HepG2 (cell line): ENCODE measurements around the gene SLC25A11. TPM values are rescaled to one million over a fixed set of nuclear protein-coding genes. Genes with fewer than 3 reads are reported as not detected.

Source experiments
- ATAD3A ChIP-seq: sonication (generic); formaldehyde crosslinking; IDR thresholded peaks from 2 replicates; pipeline ENCODE4 v1.4.0; 2020; ENCODE audit warnings: missing genetic modification reagents
- GABPB1 ChIP-seq: IDR thresholded peaks from 2 replicates; pipeline ENCODE4 v1.6.1; 2016; ENCODE audit warnings: mild to moderate bottlenecking, missing genetic modification reagents, moderate library complexity, missing compliant biosample characterization
- MXI1 ChIP-seq: IDR thresholded peaks from 3 replicates; pipeline ENCODE4 v1.6.1; 2012; ENCODE audit warnings: low read depth, low read length, inconsistent platforms, borderline replicate concordance
- SRY ChIP-seq: sonication (generic); formaldehyde crosslinking; IDR thresholded peaks from 2 replicates; pipeline ENCODE4 v1.8.0; 2022; ENCODE audit warnings: mild to moderate bottlenecking, missing genetic modification reagents
- ZFP90 ChIP-seq: sonication (generic); formaldehyde crosslinking; IDR thresholded peaks from 2 replicates; pipeline ENCODE4 v1.8.0; 2022; ENCODE audit warnings: missing genetic modification reagents, mild to moderate bottlenecking, inconsistent platforms, borderline replicate concordance
- ZNF230 ChIP-seq: sonication (generic); formaldehyde crosslinking; IDR thresholded peaks from 2 replicates; pipeline ENCODE4 v1.4.0; 2020; ENCODE audit warnings: mild to moderate bottlenecking, missing genetic modification reagents
- ZNF546 ChIP-seq: sonication (generic); formaldehyde crosslinking; conservative IDR thresholded peaks from 2 replicates; pipeline ENCODE4 v1.8.1; 2023; ENCODE audit warnings: mild to moderate bottlenecking, missing genetic modification reagents
- ZNF780A ChIP-seq: sonication (generic); formaldehyde crosslinking; IDR thresholded peaks from 2 replicates; pipeline ENCODE4 v1.8.0; 2022; ENCODE audit warnings: mild to moderate bottlenecking, missing genetic modification reagents, moderate library complexity
- polyA plus RNA-seq, 8 experiments: library from polyadenylated mRNA; depleted of rRNA in 3 of 8; stranded (reverse) in 7 of 8; unstranded in 1 of 8; fragments of >200 nt; fragmentation: Illumina TruSeq in 4 of 8; extraction: Trizol in 4 of 8; gene quantifications; 2 replicates each; pipeline versions ENCODE4 v1.2.1 to v1.2.3, GENCODE V29; 2011 to 2016; ENCODE audit warnings: low read depth in 4 of 8, missing spikeins in 1 of 8, mixed read lengths in 1 of 8; ENCODE audit not compliant: insufficient read depth in 1 of 8
- total RNA-seq, 5 experiments: library from RNA; depleted of rRNA; stranded (reverse); fragments of >200 nt; fragmentation: Illumina TruSeq; extraction: Trizol; gene quantifications; 2 replicates each; pipeline ENCODE4 v1.2.3, GENCODE V29; 2016; ENCODE audit warnings: low read depth in 1 of 5
- TF ChIP-seq, protein P1 (sequence below): sonication (generic); formaldehyde crosslinking; IDR thresholded peaks from 2 replicates; pipeline ENCODE4 v1.4.0; 2020; ENCODE audit warnings: missing genetic modification reagents, low read depth, mild to moderate bottlenecking, borderline replicate concordance
- TF ChIP-seq, protein P2 (sequence below): sonication (generic); formaldehyde crosslinking; IDR thresholded peaks from 2 replicates; pipeline ENCODE4 v1.5.1; 2020; ENCODE audit warnings: mild to moderate bottlenecking, missing genetic modification reagents, moderate library complexity
- TF ChIP-seq, protein P3 (sequence below), 2 experiments: IDR thresholded peaks; 2 replicates each; pipeline ENCODE4 v1.6.1; 2011 to 2012; ENCODE audit warnings: low read length in 2 of 2, borderline replicate concordance in 1 of 2, low read depth in 1 of 2, mild to moderate bottlenecking in 1 of 2, moderate library complexity in 1 of 2
- TF ChIP-seq, protein P4 (sequence below): sonication (generic); formaldehyde crosslinking; conservative IDR thresholded peaks from 2 replicates; pipeline ENCODE4 v1.5.0; 2020; ENCODE audit warnings: missing genetic modification reagents
- TF ChIP-seq, protein P5 (sequence below): sonication (generic); formaldehyde crosslinking; IDR thresholded peaks from 2 replicates; pipeline ENCODE4 v1.4.0; 2020; ENCODE audit warnings: low read depth, mild to moderate bottlenecking, missing genetic modification reagents
- TF ChIP-seq, protein P6 (sequence below): sonication (generic); formaldehyde crosslinking; IDR thresholded peaks from 2 replicates; pipeline ENCODE4 v1.8.0; 2022; ENCODE audit warnings: mild to moderate bottlenecking, missing genetic modification reagents; ENCODE audit not compliant: insufficient replicate concordance

Gene SLC25A11
- total and polyA plus RNA-seq, 2 of the 13 experiments (the other 11 are each of a cell fraction or from before 2014, with no cell fraction given): 35.4 to 47.2 TPM

DNA sequence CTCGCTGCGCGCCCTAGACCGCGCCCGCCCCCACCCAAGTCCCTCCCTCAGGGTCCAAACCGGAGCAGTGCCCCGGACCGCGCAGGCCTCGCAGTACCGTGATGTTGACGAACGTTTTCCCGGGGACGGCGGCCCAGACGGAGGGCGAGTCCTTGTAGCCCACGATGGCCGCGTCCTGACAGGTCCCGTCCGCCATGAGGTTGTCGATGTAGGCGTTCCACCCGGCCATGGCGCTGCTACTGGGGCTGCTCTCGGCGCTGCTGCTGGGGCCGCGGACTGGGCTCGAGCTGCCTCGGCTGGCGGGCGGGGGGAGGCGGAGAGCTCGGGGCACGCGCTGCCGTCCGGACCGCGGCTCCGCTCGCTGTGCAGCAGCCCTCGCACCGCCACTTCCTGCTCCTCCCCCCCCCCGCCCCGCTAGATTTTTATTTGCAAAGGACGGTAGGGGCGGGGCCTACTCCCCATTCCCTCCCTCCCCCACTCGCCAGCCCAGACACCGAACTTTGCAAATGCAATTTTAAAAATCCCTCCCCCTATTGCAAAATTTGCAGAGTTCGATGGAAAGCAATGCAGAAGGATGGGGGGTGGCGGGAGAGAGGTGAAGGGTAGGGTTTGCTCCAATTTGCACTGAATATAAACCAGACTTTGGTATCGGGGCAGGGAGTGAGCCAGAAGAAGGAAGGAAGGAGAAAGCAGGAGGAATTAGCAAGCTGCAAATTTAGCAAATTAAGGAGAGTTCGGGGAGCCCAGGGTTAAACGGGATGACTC lies 8.5 kb upstream of the SLC25A11 start, which contains the start of gene PFN1 (continued):
- TF ChIP-seq ZNF780A (CRISPR knock-in tag) (0 out of 2 replicates have a peak, but pooled peaks have one; percentile 14), SRY (CRISPR knock-in tag) (peak; percentile 85; the same call in 1 of the 2 replicates), ZNF546 (CRISPR knock-in tag) (no peak), ATAD3A (no peak), ZNF230 (no peak), ZFP90 (peak; percentile 22; the same call in 1 of the 2 replicates), MXI1 (0 out of 3 replicates have a peak, but pooled peaks have one; percentile 25), GABPB1 (CRISPR knock-in tag) (peak; percentile 53; the same call in 1 of the 2 replicates)
- TF ChIP-seq, protein P1, sequence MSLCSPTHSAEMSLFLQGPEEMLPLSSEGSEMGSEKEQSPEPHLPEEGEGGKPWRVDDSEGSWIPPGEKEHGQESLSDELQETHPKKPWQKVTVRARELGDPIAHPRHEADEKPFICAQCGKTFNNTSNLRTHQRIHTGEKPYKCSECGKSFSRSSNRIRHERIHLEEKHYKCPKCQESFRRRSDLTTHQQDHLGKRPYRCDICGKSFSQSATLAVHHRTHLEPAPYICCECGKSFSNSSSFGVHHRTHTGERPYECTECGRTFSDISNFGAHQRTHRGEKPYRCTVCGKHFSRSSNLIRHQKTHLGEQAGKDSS (CRISPR knock-in tag): 0 out of 2 replicates have a peak, but pooled peaks have one; percentile 45
- TF ChIP-seq, protein P2, sequence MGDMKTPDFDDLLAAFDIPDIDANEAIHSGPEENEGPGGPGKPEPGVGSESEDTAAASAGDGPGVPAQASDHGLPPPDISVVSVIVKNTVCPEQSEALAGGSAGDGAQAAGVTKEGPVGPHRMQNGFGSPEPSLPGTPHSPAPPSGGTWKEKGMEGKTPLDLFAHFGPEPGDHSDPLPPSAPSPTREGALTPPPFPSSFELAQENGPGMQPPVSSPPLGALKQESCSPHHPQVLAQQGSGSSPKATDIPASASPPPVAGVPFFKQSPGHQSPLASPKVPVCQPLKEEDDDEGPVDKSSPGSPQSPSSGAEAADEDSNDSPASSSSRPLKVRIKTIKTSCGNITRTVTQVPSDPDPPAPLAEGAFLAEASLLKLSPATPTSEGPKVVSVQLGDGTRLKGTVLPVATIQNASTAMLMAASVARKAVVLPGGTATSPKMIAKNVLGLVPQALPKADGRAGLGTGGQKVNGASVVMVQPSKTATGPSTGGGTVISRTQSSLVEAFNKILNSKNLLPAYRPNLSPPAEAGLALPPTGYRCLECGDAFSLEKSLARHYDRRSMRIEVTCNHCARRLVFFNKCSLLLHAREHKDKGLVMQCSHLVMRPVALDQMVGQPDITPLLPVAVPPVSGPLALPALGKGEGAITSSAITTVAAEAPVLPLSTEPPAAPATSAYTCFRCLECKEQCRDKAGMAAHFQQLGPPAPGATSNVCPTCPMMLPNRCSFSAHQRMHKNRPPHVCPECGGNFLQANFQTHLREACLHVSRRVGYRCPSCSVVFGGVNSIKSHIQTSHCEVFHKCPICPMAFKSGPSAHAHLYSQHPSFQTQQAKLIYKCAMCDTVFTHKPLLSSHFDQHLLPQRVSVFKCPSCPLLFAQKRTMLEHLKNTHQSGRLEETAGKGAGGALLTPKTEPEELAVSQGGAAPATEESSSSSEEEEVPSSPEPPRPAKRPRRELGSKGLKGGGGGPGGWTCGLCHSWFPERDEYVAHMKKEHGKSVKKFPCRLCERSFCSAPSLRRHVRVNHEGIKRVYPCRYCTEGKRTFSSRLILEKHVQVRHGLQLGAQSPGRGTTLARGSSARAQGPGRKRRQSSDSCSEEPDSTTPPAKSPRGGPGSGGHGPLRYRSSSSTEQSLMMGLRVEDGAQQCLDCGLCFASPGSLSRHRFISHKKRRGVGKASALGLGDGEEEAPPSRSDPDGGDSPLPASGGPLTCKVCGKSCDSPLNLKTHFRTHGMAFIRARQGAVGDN: peak; percentile 66
- TF ChIP-seq, protein P3, sequence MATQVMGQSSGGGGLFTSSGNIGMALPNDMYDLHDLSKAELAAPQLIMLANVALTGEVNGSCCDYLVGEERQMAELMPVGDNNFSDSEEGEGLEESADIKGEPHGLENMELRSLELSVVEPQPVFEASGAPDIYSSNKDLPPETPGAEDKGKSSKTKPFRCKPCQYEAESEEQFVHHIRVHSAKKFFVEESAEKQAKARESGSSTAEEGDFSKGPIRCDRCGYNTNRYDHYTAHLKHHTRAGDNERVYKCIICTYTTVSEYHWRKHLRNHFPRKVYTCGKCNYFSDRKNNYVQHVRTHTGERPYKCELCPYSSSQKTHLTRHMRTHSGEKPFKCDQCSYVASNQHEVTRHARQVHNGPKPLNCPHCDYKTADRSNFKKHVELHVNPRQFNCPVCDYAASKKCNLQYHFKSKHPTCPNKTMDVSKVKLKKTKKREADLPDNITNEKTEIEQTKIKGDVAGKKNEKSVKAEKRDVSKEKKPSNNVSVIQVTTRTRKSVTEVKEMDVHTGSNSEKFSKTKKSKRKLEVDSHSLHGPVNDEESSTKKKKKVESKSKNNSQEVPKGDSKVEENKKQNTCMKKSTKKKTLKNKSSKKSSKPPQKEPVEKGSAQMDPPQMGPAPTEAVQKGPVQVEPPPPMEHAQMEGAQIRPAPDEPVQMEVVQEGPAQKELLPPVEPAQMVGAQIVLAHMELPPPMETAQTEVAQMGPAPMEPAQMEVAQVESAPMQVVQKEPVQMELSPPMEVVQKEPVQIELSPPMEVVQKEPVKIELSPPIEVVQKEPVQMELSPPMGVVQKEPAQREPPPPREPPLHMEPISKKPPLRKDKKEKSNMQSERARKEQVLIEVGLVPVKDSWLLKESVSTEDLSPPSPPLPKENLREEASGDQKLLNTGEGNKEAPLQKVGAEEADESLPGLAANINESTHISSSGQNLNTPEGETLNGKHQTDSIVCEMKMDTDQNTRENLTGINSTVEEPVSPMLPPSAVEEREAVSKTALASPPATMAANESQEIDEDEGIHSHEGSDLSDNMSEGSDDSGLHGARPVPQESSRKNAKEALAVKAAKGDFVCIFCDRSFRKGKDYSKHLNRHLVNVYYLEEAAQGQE (IDR thresholded peaks at IDR 0.05; ENCODE audit: borderline replicate concordance in 1 of 2, low read depth in 1 of 2, low read length in 2 of 2): peak in 1 of 2 experiments; percentile 44; a peak in 1 of 4 replicates
- TF ChIP-seq, protein P4, sequence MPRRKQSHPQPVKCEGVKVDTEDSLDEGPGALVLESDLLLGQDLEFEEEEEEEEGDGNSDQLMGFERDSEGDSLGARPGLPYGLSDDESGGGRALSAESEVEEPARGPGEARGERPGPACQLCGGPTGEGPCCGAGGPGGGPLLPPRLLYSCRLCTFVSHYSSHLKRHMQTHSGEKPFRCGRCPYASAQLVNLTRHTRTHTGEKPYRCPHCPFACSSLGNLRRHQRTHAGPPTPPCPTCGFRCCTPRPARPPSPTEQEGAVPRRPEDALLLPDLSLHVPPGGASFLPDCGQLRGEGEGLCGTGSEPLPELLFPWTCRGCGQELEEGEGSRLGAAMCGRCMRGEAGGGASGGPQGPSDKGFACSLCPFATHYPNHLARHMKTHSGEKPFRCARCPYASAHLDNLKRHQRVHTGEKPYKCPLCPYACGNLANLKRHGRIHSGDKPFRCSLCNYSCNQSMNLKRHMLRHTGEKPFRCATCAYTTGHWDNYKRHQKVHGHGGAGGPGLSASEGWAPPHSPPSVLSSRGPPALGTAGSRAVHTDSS: 0 out of 2 replicates have a peak, but pooled peaks have one; percentile 20
- TF ChIP-seq, protein P5, sequence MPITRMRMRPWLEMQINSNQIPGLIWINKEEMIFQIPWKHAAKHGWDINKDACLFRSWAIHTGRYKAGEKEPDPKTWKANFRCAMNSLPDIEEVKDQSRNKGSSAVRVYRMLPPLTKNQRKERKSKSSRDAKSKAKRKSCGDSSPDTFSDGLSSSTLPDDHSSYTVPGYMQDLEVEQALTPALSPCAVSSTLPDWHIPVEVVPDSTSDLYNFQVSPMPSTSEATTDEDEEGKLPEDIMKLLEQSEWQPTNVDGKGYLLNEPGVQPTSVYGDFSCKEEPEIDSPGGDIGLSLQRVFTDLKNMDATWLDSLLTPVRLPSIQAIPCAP (CRISPR knock-in tag): no peak
- TF ChIP-seq, protein P6, sequence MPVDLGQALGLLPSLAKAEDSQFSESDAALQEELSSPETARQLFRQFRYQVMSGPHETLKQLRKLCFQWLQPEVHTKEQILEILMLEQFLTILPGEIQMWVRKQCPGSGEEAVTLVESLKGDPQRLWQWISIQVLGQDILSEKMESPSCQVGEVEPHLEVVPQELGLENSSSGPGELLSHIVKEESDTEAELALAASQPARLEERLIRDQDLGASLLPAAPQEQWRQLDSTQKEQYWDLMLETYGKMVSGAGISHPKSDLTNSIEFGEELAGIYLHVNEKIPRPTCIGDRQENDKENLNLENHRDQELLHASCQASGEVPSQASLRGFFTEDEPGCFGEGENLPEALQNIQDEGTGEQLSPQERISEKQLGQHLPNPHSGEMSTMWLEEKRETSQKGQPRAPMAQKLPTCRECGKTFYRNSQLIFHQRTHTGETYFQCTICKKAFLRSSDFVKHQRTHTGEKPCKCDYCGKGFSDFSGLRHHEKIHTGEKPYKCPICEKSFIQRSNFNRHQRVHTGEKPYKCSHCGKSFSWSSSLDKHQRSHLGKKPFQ (CRISPR knock-in tag): no peak
